GM12801 (cell line): Measurements from ENCODE around the gene DOC2A.

Experiments used
- TF ChIP-seq, protein P1 (sequence below): IDR thresholded peaks from one replicate; pipeline ENCODE4 v1.5.1; 2011; ENCODE audit warnings: control low read depth; ENCODE audit not compliant: insufficient read length; ENCODE audit errors: extremely low read depth

Gene DOC2A

DNA sequence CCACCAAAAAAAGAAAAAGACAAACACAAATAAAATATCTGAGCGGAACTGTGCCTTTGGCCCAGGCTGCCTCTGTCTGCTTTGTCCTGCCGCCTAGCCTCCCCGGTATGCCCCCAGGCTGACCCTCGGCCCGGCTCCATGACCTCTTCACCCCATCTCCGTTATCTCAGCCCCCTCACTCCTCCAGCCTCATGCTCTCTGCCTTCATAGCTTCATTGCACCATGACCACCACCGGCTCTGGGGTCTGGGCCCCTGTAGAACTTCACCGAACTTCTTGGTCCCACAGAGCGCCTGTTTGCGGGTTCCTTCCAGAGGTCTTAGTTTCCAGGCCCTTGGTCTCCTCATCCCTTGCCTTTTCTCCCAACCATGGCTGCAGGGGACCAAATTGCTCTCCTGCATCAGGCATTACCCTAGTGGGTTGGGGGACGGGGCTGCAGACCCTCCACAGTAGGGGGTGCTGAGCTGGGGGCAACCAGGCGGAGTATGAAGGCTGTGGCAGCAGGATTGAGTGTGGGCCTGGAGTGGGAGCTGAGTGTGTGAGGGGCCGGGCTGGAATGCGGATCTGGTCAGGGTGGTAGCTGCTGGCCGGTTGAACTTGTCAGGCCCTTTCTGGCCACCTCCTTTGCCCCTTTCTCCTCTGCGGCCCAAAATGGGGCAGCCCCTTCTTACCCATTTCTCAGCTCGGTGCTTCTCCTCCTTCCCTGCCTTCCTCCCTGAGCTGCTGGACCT is 22.3 kb downstream of the DOC2A start:
- TF ChIP-seq, protein P1, sequence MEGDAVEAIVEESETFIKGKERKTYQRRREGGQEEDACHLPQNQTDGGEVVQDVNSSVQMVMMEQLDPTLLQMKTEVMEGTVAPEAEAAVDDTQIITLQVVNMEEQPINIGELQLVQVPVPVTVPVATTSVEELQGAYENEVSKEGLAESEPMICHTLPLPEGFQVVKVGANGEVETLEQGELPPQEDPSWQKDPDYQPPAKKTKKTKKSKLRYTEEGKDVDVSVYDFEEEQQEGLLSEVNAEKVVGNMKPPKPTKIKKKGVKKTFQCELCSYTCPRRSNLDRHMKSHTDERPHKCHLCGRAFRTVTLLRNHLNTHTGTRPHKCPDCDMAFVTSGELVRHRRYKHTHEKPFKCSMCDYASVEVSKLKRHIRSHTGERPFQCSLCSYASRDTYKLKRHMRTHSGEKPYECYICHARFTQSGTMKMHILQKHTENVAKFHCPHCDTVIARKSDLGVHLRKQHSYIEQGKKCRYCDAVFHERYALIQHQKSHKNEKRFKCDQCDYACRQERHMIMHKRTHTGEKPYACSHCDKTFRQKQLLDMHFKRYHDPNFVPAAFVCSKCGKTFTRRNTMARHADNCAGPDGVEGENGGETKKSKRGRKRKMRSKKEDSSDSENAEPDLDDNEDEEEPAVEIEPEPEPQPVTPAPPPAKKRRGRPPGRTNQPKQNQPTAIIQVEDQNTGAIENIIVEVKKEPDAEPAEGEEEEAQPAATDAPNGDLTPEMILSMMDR, result no peak

- TF ChIP-seq, protein P1, result no peak
Measured at GRCh38 chr16:29987371-29988085, 23.3 kb downstream of the DOC2A start.

GRCh38 chr16:29986931-29987330 is 23.9 kb downstream of the DOC2A start:
- TF ChIP-seq, protein P1, result no peak

DNA sequence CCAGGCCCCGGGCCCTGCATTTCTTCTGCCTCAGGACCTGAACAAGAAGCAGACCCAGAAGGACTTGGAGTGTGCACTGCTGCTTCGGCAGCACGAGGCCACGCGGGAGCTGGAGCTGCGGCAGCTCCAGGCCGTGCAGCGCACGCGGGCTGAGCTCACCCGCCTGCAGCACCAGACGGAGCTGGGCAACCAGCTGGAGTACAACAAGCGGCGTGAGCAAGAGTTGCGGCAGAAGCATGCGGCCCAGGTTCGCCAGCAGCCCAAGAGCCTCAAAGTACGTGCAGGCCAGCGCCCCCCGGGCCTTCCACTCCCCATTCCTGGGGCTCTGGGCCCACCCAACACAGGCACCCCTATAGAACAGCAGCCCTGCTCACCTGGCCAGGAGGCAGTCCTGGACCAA is 24.6 kb downstream of the DOC2A start:
- TF ChIP-seq, protein P1, result no peak

- TF ChIP-seq, protein P1, result no peak
Measured at GRCh38 chr16:29985271-29985811, 25.5 kb downstream of the DOC2A start.

DNA sequence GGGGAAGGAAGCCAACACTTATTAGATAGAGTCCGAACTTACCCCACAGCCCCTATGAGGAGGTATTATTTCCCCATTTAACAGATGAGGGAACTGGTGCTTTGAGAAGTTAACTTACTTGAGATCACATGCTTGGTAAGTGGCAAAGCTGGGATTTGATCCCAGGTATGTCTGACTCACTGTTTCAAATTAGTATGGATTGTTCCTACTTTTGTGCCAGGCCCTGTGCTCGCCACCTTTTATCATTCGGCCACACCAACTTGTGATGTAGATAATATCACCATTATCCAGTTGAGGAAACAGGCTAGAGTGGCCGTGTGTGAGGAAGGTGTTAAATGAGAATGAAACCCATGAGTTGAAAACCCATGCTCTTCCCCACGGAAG is 26.1 kb downstream of the DOC2A start:
- TF ChIP-seq, protein P1, result no peak

GRCh38 chr16:29984137-29984763 is 26.6 kb downstream of the DOC2A start:
- TF ChIP-seq, protein P1, result no peak
